Skin epidermis (tissue), 12 donors: ENCODE measurements around the gene GAS6.

ENCODE experiments used
- H3K27ac ChIP-seq, 21 experiments: fragments of 200-600 bp; sonication (generic) in 11 of 21; one replicate each; pipeline ENCODE4 v1.5.0; 2020; ENCODE audit warnings: mild to moderate bottlenecking in 3 of 21, inconsistent platforms in 2 of 21, moderate library complexity in 2 of 21
- H3K4me3 ChIP-seq, 7 experiments: fragments of 200-600 bp; sonication (generic) in 2 of 7; one replicate each; pipeline ENCODE4 v1.5.0; 2020; ENCODE audit warnings: inconsistent platforms in 2 of 7, mild to moderate bottlenecking in 2 of 7, moderate library complexity in 1 of 7

The GAS6 gene

DNA sequence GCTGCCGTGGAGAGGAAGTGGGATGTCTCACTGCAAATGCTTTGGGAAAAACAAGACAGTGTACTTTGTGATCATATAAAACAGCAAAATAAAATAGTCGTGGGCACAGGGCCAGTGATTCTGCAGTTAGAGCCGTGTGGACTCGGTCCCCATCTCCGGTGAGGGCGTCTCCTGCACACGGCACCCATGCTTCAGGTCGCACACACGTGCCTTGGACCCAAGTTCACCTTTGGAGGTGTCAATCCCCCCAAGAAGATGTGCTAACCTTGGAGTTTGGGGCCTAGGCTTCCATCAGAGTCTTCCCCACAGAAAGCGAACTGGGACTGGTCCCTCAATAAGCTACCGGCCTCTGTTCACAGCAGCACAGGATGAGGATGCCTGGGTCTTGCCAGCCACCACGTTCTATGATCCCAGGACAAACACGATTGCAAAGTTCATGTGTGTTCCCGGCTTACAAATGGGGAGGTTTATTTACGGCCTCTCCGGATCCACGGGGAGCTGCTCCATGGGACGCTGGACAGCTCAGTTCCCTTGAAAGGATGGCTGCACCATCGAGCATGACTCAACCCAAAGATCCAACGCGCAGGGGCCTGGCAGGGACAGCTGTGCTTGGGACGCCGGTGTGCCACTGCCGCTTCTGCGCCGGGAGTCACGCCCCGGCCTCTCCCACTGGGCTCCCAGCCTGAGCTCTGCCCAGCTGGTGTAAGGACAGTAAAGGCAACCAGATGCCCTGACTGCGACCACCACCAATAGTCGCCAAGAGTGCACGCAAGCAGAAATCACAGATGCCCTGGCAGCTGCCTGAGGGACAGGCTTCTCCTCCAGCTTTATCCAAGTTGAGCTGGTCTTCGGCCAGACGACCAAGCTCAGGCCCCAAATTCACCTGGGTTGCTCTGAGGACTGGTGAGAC is 8.6 kb downstream of the GAS6 start:
- Histone ChIP-seq H3K4me3 (no peak overlapping the region), H3K27ac (peak overlapping the region in 10 of 21 experiments; percentile 5 to 67 (median 28))

DNA sequence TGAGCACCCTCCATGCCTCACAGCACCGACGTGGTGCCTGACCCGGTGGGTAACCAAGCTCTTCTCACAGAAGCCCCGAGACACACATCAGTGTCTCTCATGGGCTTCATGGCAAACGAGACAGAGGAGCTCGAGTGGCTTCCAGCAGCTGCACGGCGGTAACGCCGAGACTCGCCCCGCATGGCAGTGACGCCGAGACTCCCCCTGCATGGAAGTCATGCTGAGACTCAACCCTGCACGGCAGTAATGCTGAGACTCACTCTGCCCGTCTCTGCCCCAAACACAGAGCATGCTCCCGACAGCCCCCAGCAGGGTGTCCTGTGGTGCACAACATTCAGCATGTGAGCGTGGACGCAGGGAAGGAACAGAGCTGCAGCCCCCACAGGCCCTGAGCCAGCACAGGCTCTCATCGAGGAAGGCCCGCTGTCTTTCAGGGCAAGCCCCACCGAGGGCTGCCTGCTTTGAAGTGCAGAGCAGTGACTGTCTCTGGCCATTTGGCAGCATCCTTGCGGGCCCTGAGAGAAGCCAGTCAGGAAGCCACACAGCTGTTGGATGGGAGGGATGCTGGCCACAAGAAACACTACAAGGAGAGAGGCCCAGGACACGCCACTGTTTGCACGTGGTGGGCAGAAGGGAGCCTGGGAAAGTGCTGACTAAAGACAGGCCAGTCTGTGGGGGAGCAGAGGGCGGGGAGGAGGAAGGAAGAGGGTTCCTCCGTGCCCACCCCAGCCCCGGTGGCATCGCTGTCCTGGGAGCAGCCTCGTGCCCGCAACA is 9.5 kb downstream of the GAS6 start:
- Histone ChIP-seq H3K4me3 (no peak overlapping the region), H3K27ac (peak overlapping the region in 10 of 21 experiments; percentile 5 to 67 (median 42))

- Histone ChIP-seq H3K4me3 (no peak overlapping the region), H3K27ac (peak overlapping the region in 8 of 21 experiments; percentile 11 to 62 (median 42))
Measured at GRCh38 chr13:113853518-113854237, 10.2 kb downstream of the GAS6 start.

GRCh38 chr13:113852536-113853517 is 11.0 kb downstream of the GAS6 start:
- peak overlapping the region in 2 of 21 experiments; percentile 1 to 16 for H3K27ac ChIP-seq
- no peak overlapping the region for H3K4me3 ChIP-seq

- Histone ChIP-seq H3K4me3 (no peak overlapping the region), H3K27ac (no peak overlapping the region)
Measured at GRCh38 chr13:113851826-113852535, 11.9 kb downstream of the GAS6 start.

DNA sequence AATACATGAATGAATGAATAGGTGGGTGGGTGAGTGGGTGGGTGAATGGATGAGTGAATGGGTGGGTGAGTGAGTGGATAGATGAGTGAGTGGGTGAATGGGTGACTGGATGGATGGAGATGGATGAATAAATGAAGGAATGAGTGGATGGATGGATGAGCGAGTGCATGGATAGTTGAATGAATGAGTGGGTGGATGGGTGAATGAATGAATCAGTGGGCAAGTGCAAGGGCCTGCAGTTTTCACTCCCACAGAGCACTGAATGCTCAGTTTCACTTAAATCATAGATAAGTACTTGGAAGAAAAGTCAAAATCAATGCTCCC is 12.4 kb downstream of the GAS6 start:
- no peak overlapping the region for H3K4me3 ChIP-seq
- no peak overlapping the region for H3K27ac ChIP-seq

DNA sequence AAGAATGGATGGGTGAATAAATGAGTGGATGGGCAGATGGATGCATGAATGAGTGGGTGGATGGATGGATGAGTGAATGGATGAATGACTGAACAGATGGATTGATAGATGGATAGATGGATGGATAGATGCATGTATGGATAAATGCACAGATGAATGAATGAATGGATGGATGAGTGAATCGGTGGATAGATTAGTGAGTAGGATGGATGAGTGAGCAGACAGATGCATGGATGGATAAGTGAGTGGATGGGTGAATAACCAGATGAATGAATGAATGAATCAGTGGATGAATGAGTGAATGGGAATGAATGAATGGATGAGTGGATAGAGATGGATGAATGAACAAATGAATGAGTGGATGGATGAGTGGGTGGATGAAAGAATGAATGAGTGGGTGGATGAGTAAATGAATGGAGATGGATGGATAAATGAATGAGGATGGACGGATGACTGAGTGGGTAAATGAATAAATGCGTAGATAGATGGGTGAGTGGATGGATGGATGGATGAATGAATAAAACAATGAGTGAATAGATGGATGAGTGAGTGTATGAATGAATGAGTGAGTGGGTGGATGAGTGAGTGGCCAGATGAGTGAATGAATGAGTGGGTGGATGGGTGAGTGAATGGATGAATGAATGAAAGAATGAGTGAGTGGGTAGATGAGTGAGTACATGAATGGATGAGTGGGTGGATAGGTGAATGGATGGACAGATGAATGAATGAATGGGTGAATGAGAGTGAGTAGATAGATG is 13.0 kb downstream of the GAS6 start:
- Histone ChIP-seq H3K27ac (no peak overlapping the region), H3K4me3 (no peak overlapping the region)

DNA sequence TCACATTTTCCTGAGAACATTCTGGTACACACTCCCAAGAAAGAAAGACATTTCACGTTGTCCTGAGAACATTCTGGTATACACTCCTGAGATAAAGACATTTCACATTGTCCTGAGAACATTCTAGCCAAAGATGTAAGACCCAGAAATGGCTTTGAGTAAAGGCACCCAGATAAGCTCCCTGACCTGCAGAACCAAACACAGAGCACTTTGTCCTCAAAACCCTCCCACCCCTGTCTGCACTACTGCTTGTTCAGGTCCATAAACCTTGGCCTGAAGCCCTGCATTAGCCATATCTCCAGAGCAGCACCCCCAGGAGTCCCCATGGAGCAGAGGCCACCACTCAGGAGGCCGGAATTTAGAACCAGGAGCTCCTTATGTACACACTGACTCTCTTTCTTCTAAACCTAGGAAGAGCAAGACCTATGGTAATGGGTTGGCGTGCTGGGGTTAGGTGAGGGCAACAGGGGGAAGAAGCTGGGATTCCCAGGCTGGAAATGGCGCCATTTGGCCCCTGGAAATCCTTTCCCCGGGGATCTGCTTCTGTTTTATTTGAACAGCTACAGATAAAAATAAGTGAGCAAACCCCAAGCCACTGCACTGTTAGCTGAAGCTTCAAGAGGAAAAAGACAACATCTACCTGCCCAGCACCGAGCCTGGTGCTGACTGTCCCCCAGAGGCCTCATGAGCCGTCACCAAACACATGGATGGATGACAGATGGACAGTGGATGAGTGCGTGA is 13.7 kb downstream of the GAS6 start:
- no peak overlapping the region for H3K27ac ChIP-seq
- no peak overlapping the region for H3K4me3 ChIP-seq

DNA sequence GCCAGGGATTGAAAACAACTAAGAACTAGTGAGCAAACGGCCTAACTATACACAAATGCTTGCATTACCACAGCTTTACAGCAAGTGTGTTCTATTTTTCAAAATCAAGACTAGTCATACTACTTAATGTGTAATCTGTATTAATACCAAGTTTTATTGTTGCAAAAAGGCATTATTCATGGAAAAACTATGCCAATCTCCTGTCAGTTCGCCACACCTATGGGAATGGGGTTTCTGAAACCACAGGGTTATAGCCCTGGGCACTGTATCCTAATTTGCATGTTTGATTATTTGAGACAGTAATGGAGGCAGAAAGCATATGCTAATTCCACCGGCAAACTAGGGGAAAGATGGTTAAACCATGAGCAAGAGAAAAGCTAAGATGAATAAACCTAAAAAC is 14.3 kb downstream of the GAS6 start:
- Histone ChIP-seq H3K27ac (no peak overlapping the region), H3K4me3 (no peak overlapping the region)

GRCh38 chr13:113848431-113849260 is 15.2 kb downstream of the GAS6 start:
- H3K27ac ChIP-seq = peak overlapping the region in 4 of 21 experiments; percentile 2 to 46 (median 21)
- no peak overlapping the region for H3K4me3 ChIP-seq

GRCh38 chr13:113848020-113848419 is 15.9 kb downstream of the GAS6 start:
- Histone ChIP-seq H3K4me3 (no peak overlapping the region), H3K27ac (peak overlapping the region in 3 of 21 experiments; percentile 2 to 46 (median 26))

- no peak overlapping the region for H3K4me3 ChIP-seq
Measured at GRCh38 chr13:113846636-113847318, 17.1 kb downstream of the GAS6 start.

GRCh38 chr13:113845723-113846635 is 17.9 kb downstream of the GAS6 start:
- no peak overlapping the region for H3K4me3 ChIP-seq
- peak overlapping the region in 5 of 21 experiments; percentile 18 to 42 (median 30) for H3K27ac ChIP-seq

More at GRCh38 chr13:113846636-113847318, 17.1 kb downstream of the GAS6 start:
- peak overlapping the region in 2 of 21 experiments; percentile 30 to 35 for H3K27ac ChIP-seq

- H3K27ac ChIP-seq = peak overlapping the region in 5 of 21 experiments; percentile 4 to 44 (median 32)
- no peak overlapping the region for H3K4me3 ChIP-seq
Measured at GRCh38 chr13:113845055-113845454, 18.8 kb downstream of the GAS6 start.
